BLaER1 treated with 17β-estradiol and CSF1 and Interleukin-3, amounts not matched to agents 10 nM and 100 nM (cell line): Measurements from ENCODE around the gene TYW1.
"Not testable (repeated sequence)": the region's sequence is repeated elsewhere in the genome, so short reads cannot be mapped to it uniquely, and the experiment has no call there.

ENCODE experiments used
- H3K27ac ChIP-seq, 11 experiments: shearing (Covaris generic); formaldehyde crosslinking; 2 replicates each; pipeline ENCODE4 v1.8.1; 2022
- H3K27me3 ChIP-seq, 11 experiments: shearing (Covaris generic); formaldehyde crosslinking; 2 replicates each; pipeline ENCODE4 v1.8.1; 2022
- H3K36me3 ChIP-seq, 11 experiments: shearing (Covaris generic); formaldehyde crosslinking; 2 replicates each; pipeline ENCODE4 v1.8.1; 2022
- H3K4me1 ChIP-seq, 10 experiments: shearing (Covaris generic); formaldehyde crosslinking; 2 replicates each; pipeline ENCODE4 v1.8.1; 2022
- H3K4me2 ChIP-seq, 11 experiments: shearing (Covaris generic); formaldehyde crosslinking; 2 replicates each; pipeline ENCODE4 v1.8.1; 2022
- H3K4me3 ChIP-seq, 10 experiments: shearing (Covaris generic); formaldehyde crosslinking; 2 replicates each; pipeline ENCODE4 v1.8.1; 2022
- H3K9ac ChIP-seq, 11 experiments: shearing (Covaris generic); formaldehyde crosslinking; 2 replicates each; pipeline ENCODE4 v1.8.1; 2022
- H3K9me3 ChIP-seq, 11 experiments: shearing (Covaris generic); formaldehyde crosslinking; replicated peaks in 1 of 11; 2 replicates each; pipeline ENCODE4 v1.8.1; 2022
- H4K20me1 ChIP-seq, 11 experiments: shearing (Covaris generic); formaldehyde crosslinking; 2 replicates each; pipeline ENCODE4 v1.8.1; 2022
- Cebpa-rat ChIP-seq, 11 experiments: shearing (Covaris generic); IDR thresholded peaks; 2 replicates each; pipeline ENCODE4 v1.8.1; 2022

Gene TYW1

DNA sequence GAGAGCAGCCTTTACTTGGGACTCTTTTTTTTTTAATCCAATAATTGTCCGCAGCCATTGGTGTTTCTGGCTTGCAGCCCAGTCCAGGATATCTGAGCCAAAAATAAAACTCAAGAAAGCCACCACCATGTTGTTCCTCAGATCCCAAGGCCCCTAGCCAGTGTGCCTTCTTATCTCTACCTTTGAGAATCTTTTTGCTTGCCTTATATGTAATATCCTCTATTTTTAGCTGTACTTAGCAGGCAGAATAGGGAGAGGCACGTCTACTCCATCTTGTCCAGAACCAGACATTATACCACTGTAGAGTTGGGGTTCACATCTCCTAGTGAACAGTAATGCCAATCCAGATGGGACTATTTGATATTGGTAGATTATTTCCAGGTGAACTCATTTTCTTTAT is 209.1 kb downstream of the TYW1 start:
- not testable (repeated sequence) for H3K9me3 ChIP-seq, H3K4me3 ChIP-seq, H3K4me1 ChIP-seq, H3K4me2 ChIP-seq, H3K9ac ChIP-seq, H3K27ac ChIP-seq, H3K27me3 ChIP-seq, H4K20me1 ChIP-seq
- peaks cover 12 to 60% (median 41%) of the 10 kb centered on the region in 11 experiments; a peak in 19 of 22 replicates for H3K36me3 ChIP-seq

DNA sequence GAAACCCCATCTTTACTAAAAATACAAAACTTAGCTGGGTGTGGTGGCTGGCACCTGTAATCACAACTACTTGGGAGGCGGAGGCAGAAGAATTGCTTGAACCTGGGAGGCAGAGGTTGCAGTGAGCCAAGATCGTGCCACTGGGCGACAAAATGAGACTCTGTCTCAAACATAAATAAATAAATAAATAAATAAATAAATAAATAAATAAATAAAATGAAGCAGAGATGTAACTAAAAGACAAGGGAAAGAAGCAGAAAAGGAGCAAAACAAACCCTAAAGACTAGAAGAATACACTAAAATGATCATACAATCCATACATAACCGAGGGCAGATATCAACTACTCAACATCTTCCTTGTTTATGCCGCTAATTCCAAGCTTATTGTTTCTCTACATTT is 209.8 kb downstream of the TYW1 start:
- Histone ChIP-seq H3K9ac (no peak overlapping the region), H4K20me1 (no peaks in the 10 kb centered on the region), H3K4me2 (no peak overlapping the region), H3K9me3 (0 out of 22 replicates have a peak, but pooled peaks cover 0 to 5% (median 0%) of the 10 kb centered on the region in 11 experiments), H3K4me1 (peaks cover 0 to 3% (median 0%) of the 10 kb centered on the region in 10 experiments; a peak in 3 of 20 replicates), H3K36me3 (peaks cover 12 to 57% (median 39%) of the 10 kb centered on the region in 11 experiments; a peak in 19 of 22 replicates), H3K27me3 (no peaks in the 10 kb centered on the region), H3K27ac (no peak overlapping the region), H3K4me3 (no peak overlapping the region)
- no peak for TF ChIP-seq Cebpa-rat (IDR thresholded peaks at IDR 0.05)

DNA sequence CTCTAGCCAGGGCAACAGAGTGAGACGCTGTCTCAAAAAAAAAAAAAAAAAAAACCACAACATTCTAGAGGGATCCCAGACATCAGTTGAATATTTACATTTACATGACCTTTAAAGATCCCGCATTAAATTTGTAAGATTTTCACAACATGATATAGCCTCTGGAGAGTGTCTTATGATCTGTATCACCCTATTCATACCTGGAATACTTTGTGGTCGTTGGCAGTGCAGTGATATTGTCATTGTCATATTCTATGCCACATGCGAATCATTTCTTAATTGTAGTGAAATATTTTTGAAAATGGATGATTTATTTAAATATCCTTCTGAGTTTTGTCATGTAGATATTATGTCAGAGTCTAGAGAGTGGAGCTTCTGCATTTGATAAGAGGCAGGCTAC is 212.0 kb downstream of the TYW1 start:
- peaks cover 0 to 19% (median 0%) of the 10 kb centered on the region in 10 experiments; a peak in 4 of 20 replicates for H3K4me1 ChIP-seq
- not testable (repeated sequence) for H3K27me3 ChIP-seq, H3K4me2 ChIP-seq, H3K4me3 ChIP-seq, H3K9ac ChIP-seq, H3K9me3 ChIP-seq, H3K27ac ChIP-seq, H4K20me1 ChIP-seq
- H3K36me3 ChIP-seq, result peaks cover 12 to 52% (median 39%) of the 10 kb centered on the region in 11 experiments; a peak in 20 of 22 replicates

DNA sequence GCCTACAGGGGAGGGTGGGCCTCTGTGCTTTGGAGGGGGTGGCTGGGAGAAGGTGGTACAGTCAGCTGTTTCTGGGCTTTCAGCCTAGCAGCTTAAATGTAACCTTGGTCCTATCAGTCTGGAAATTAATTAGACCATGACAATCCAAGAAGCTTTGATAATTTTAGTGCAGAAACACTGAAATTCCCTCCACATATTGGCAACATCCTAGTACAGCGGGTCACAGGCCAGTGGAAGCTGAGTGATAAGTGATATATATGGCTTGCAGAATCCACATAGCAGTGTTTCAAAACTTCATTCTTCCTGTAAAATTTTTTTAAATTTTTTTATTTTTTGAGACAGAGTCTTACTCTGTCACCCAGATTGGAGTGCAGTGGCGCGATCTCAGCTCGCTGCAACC is 212.6 kb downstream of the TYW1 start:
- H3K27ac ChIP-seq, result no peak overlapping the region
- H3K9me3 ChIP-seq, result 0 out of 22 replicates have a peak, but pooled peaks cover 0 to 5% (median 0%) of the 10 kb centered on the region in 11 experiments
- H3K4me3 ChIP-seq, result no peak overlapping the region
- no peak overlapping the region for H3K9ac ChIP-seq
- peaks cover 12 to 52% (median 39%) of the 10 kb centered on the region in 11 experiments; a peak in 20 of 22 replicates for H3K36me3 ChIP-seq
- TF ChIP-seq Cebpa-rat (IDR thresholded peaks at IDR 0.05), result no peak
- H3K4me2 ChIP-seq, result no peak overlapping the region
- no peaks in the 10 kb centered on the region for H4K20me1 ChIP-seq
- no peaks in the 10 kb centered on the region for H3K27me3 ChIP-seq
- H3K4me1 ChIP-seq, result peaks cover 0 to 19% (median 0%) of the 10 kb centered on the region in 10 experiments; a peak in 4 of 20 replicates

DNA sequence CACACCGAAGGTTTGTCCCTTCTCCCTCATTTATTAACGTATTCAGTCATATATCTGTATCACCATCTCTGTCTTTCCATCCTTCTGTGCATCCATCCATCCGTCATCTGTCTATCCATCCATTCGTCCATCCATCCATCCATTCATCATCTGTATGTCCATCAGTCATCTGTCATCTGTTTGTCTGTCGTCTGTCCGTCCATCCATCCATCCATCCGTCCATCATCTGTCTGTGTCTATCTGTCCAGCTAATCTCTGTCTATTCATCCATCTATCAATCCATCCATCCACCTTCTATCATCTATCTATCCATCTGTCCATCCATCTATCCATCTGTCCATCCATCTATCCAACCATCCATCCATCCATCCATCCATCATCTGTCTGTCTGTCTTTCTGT is 213.9 kb downstream of the TYW1 start:
- Histone ChIP-seq H3K4me3 (no peak overlapping the region), H3K4me2 (no peak overlapping the region), H3K9me3 (0 out of 22 replicates have a peak, but pooled peaks cover 0 to 5% (median 0%) of the 10 kb centered on the region in 11 experiments), H4K20me1 (no peaks in the 10 kb centered on the region), H3K27ac (no peak overlapping the region), H3K36me3 (peaks cover 4 to 41% (median 31%) of the 10 kb centered on the region in 11 experiments; a peak in 20 of 22 replicates), H3K9ac (no peak overlapping the region), H3K4me1 (peaks cover 0 to 19% (median 0%) of the 10 kb centered on the region in 10 experiments; a peak in 4 of 20 replicates), H3K27me3 (no peaks in the 10 kb centered on the region)
- no peak for TF ChIP-seq Cebpa-rat (IDR thresholded peaks at IDR 0.05)

DNA sequence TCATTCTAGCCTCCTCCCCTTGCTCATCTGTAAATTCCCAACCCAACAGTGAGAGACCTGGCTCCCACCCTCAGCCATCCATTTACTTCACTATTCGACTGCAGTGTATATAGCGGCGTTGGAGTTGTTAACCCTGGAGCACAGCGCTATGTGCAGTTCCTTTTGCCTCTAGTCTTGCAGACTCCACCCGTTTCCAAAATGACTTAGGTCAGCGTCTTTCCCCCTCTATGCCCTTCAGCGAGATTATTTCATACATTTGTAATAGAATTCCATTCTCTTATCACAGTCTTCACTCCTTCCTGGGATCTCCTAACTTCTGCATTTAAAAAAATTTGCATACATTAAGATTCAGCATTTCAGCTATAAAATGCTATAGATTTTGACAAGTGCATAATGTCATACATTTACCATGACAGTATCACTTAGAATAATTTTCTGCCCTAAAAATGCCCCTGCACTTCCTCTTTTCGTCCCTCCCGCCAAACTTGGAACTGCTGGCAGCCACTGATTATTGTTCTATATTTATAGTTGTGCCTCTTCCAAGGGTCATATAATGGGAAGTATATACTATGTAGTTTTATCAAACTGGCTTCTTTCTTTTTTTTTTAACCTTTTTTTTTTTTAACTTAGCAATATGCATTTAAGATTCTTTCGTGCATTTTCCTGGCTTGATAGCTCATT is 215.2 kb downstream of the TYW1 start:
- Histone ChIP-seq H3K4me1 (peaks cover 0 to 19% (median 0%) of the 10 kb centered on the region in 10 experiments; a peak in 4 of 20 replicates), H3K4me2 (peak overlapping the region in 3 of 11 experiments; percentile 23 to 33 (median 24); a peak in 3 of 22 replicates), H3K36me3 (peaks cover 1 to 30% (median 23%) of the 10 kb centered on the region in 11 experiments; a peak in 17 of 22 replicates)
- not testable (repeated sequence) for H3K4me3 ChIP-seq, H4K20me1 ChIP-seq, H3K9me3 ChIP-seq, H3K27ac ChIP-seq, H3K27me3 ChIP-seq, H3K9ac ChIP-seq

DNA sequence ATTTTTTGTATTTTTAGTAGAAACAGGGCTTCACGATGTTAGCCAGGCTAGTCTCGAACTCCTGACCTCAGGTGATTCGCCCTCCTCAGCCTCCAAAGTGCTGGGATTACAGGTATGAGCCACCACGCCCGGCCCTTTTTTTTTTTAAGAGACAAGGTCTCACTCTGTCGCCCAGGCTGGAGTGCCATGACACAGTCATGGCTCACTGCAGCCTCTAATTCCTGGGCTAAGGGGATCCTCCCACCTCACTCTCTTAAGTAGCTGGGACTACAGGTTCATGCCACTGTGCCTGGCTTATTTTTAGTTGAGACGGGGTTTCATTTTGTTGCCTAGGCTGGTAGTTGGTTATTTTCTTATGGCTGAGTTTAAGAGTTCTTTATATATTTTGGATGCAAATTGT is 216.4 kb downstream of the TYW1 start:
- Histone ChIP-seq H3K9me3 (peaks cover 0 to 11% (median 0%) of the 10 kb centered on the region in 11 experiments; a peak in 3 of 22 replicates), H3K4me1 (peaks cover 0 to 19% (median 0%) of the 10 kb centered on the region in 10 experiments; a peak in 4 of 20 replicates), H3K36me3 (peaks cover 0 to 20% (median 14%) of the 10 kb centered on the region in 11 experiments; a peak in 16 of 22 replicates)
- not testable (repeated sequence) for H3K4me2 ChIP-seq, H4K20me1 ChIP-seq, H3K9ac ChIP-seq, H3K27me3 ChIP-seq, H3K27ac ChIP-seq, H3K4me3 ChIP-seq

DNA sequence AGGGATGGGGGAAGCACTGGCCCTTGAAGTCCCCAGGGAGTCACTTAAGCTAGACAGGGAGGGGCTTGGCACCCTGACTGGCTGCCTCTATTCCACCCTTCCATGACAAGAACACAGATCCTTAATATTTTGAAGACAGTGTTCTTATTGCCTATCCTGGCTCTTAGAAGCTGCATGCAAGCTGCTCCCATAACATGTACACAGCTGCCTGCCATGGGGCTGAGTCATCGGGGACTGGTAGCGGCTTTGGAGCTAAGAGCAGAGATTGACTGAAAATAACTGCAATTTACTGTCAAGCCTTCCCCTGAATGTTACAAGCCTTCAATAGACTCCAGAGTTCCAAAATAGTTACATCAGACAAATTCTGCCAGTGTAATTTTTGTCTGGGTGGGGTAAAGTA is 226.9 kb downstream of the TYW1 start:
- H3K9ac ChIP-seq, H4K20me1 ChIP-seq, H3K27me3 ChIP-seq, H3K27ac ChIP-seq, H3K4me3 ChIP-seq, H3K4me2 ChIP-seq: not testable (repeated sequence)
- Histone ChIP-seq H3K4me1 (peaks cover 0 to 24% (median 3%) of the 10 kb centered on the region in 10 experiments; a peak in 8 of 20 replicates), H3K9me3 (peaks cover 14 to 39% (median 30%) of the 10 kb centered on the region in 11 experiments), H3K36me3 (peaks cover 3 to 22% (median 7%) of the 10 kb centered on the region in 11 experiments; a peak in 12 of 22 replicates)

DNA sequence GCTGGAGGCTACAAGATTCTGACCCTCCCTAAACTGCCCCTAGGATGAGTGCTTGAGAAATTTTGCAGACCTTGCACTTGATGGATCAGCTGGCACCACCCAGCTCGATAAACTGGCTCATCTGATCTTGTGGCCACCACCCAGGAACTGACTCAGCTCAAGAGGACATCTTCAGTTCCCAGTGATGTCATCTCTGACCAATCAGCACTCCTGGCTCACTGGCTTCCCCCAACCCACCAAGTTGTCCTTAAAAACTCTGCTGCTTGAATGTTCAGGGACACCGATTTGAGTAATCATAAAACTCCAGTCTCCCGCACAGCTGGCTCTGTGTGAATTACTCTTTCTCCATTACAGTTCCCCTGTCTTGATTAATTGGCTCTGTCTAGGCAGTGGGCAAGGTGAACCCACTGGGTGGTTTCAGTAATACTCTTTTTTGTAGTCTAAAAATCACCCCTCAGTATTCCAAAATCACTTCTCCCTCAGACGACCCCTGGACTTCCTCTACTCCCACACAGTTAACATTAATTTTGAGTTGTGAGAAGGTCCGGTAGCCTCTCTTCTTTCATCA is 229.8 kb downstream of the TYW1 start:
- not testable (repeated sequence) for H3K27me3 ChIP-seq, H4K20me1 ChIP-seq, H3K4me3 ChIP-seq
- Histone ChIP-seq H3K9ac (peak overlapping the region in 2 of 11 experiments; percentile 61 to 65; a peak in 3 of 22 replicates), H3K4me1 (peaks cover 0 to 24% (median 3%) of the 10 kb centered on the region in 10 experiments; a peak in 8 of 20 replicates), H3K4me2 (peak overlapping the region in 3 of 11 experiments; percentile 51 to 67 (median 61); a peak in 6 of 22 replicates), H3K27ac (peak overlapping the region in 4 of 11 experiments; percentile 37 to 83 (median 58); a peak in 6 of 22 replicates), H3K36me3 (peaks cover 3 to 22% (median 7%) of the 10 kb centered on the region in 11 experiments; a peak in 12 of 22 replicates), H3K9me3 (peaks cover 14 to 28% (median 21%) of the 10 kb centered on the region in 11 experiments)

DNA sequence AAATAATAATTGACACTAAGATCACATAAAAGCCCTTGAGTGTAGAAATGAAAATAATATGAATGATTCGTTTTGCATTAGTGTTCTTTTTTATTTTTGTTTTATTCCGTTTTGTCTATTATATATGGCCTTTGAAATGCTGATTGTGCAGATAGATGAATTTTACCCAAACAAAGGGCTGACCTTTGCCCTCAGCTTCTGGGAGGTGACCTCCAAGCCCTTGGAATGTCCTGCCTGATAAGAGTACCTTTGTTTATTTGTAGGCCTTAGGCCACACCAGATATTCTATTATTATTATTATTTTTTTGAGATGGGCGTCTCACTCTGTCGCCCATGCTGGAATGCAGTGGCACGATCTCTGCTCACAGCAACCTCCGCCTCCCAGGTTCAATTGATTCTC is 230.3 kb downstream of the TYW1 start:
- Histone ChIP-seq H3K27ac (peak overlapping the region in 2 of 11 experiments; percentile 74 to 83; a peak in 4 of 22 replicates), H3K36me3 (peaks cover under 1 to 19% (median 5%) of the 10 kb centered on the region in 11 experiments; a peak in 12 of 22 replicates), H3K4me1 (peaks cover 0 to 24% (median 3%) of the 10 kb centered on the region in 10 experiments; a peak in 8 of 20 replicates), H3K9ac (peak overlapping the region in 2 of 11 experiments; percentile 61 to 65; a peak in 3 of 22 replicates), H3K4me2 (peak overlapping the region in 3 of 11 experiments; percentile 12 to 67 (median 61); a peak in 5 of 22 replicates), H3K9me3 (peaks cover 11 to 22% (median 17%) of the 10 kb centered on the region in 11 experiments)
- H3K27me3 ChIP-seq, H3K4me3 ChIP-seq, H4K20me1 ChIP-seq: not testable (repeated sequence)

DNA sequence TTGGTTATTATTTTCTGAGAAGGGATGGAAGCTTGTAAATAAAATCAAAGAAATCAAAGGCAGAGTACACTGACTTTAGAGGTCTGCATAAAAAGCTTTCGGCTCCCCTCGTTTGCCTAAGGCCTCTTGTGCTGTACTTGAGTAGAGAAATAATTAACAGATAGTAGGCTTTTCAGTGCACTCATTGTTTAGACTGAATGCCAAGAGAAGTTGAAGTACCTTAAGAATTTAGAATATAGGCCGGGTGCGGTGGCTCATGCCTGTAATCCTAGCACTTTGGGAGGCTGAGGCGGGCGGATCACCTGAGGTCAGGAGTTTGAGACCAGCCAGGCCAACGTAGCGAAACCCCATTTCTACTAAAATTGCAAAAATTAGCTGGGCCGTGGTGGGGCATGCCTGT is 232.4 kb downstream of the TYW1 start:
- not testable (repeated sequence) for H3K36me3 ChIP-seq, H3K4me3 ChIP-seq, H3K27ac ChIP-seq, H4K20me1 ChIP-seq, H3K27me3 ChIP-seq, H3K9ac ChIP-seq, H3K4me2 ChIP-seq, H3K9me3 ChIP-seq
- peaks cover 0 to 24% (median 3%) of the 10 kb centered on the region in 10 experiments; a peak in 8 of 20 replicates for H3K4me1 ChIP-seq

DNA sequence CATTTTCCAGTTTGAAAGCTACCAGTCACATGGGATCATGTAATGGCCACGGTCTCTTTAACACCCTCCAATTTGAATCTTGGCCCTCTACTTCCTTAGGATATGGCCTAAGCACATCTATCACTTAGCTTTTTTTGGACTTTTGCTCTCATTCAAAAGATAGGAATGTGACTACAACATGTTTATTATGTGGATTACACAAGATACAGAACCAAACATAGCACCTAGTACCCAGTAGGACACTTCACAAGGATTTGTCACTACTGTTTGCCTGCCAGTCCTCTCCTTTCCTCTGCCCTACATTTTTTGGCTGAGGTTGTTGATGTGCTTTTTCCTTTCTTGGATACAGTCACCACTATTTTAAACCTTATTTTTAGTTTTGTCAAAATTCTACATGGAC is 233.4 kb downstream of the TYW1 start:
- H4K20me1 ChIP-seq, H3K9me3 ChIP-seq, H3K36me3 ChIP-seq, H3K27me3 ChIP-seq, H3K9ac ChIP-seq, H3K4me3 ChIP-seq, H3K27ac ChIP-seq, H3K4me2 ChIP-seq: not testable (repeated sequence)
- peaks cover 0 to 24% (median 3%) of the 10 kb centered on the region in 10 experiments; a peak in 8 of 20 replicates for H3K4me1 ChIP-seq

DNA sequence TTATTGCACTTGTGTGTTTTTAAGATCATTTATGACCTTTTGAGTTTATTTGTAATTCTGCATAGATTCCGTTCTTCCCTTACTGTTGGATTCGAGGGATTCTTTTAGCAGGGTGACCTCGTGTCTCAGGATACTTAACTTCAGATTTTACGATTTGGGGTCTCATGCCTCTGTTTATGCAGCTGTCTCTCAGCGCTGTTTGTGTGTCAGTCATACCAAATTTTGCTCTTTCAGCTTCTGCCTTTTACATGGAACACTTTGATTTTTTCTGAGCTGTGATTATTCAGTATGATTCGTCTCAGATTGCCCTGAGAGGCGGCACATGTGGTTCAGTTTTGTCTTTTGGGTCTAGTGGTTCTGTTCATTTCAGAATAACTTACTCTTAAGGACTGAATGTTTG is 236.9 kb downstream of the TYW1 start:
- H4K20me1 ChIP-seq, H3K4me1 ChIP-seq, H3K9ac ChIP-seq, H3K36me3 ChIP-seq, H3K4me3 ChIP-seq, H3K4me2 ChIP-seq, H3K27me3 ChIP-seq, H3K9me3 ChIP-seq, H3K27ac ChIP-seq: not testable (repeated sequence)
